Fibroblast of lung (primary cell): ENCODE measurements around the gene C4BPA. TPM values are rescaled to one million over a fixed set of nuclear protein-coding genes. Genes with fewer than 3 reads are reported as not detected.

Experiments
- DNase-seq, 2 donors: peaks; one replicate each; pipeline versions ENCODE4 v3.0.0 to v3.0.0-alpha.2; 2010; ENCODE audit warnings: low read depth in 2 of 2
- H2AFZ ChIP-seq: 2 replicates; pipeline ENCODE4 v1.5.1; 2012; ENCODE audit warnings: low read length, control low read depth, inconsistent platforms
- H3K27ac ChIP-seq: 2 replicates; pipeline ENCODE4 v1.5.1; 2011; ENCODE audit warnings: low read length, control low read depth; ENCODE audit not compliant: insufficient read depth
- H3K27me3 ChIP-seq: 2 replicates; pipeline ENCODE4 v1.5.1; 2011; ENCODE audit warnings: mild to moderate bottlenecking, low read length; ENCODE audit not compliant: control insufficient read depth, insufficient read depth
- H3K36me3 ChIP-seq: 2 replicates; pipeline ENCODE4 v1.5.1; 2011; ENCODE audit warnings: low read length; ENCODE audit not compliant: control insufficient read depth, insufficient read depth
- H3K4me1 ChIP-seq: 2 replicates; pipeline ENCODE4 v1.5.1; 2011; ENCODE audit warnings: low read length; ENCODE audit not compliant: control insufficient read depth, insufficient read depth; ENCODE audit errors: extremely low read depth
- H3K4me2 ChIP-seq: 2 replicates; pipeline ENCODE4 v1.5.1; 2011; ENCODE audit warnings: low read length, control low read depth; ENCODE audit not compliant: insufficient read depth; ENCODE audit errors: extremely low read depth
- H3K4me3 ChIP-seq, 4 experiments: fragments of 200-600 bp in 1 of 4; sonication (generic) in 1 of 4; replicated peaks in 1 of 4; 2 replicates each; pipeline ENCODE4 v1.5.1; 2011 to 2016; ENCODE audit warnings: low read length in 4 of 4, low read depth in 3 of 4, mild to moderate bottlenecking in 3 of 4, control low read depth in 2 of 4, inconsistent platforms in 1 of 4, mixed read lengths in 1 of 4; ENCODE audit not compliant: insufficient read depth in 1 of 4; ENCODE audit errors: control extremely low read depth in 1 of 4
- H3K79me2 ChIP-seq: 2 replicates; pipeline ENCODE4 v1.5.1; 2012; ENCODE audit warnings: mild to moderate bottlenecking, low read length, inconsistent platforms; ENCODE audit not compliant: control insufficient read depth, insufficient read depth
- H3K9ac ChIP-seq: 2 replicates; pipeline ENCODE4 v1.5.1; 2011; ENCODE audit warnings: mild to moderate bottlenecking, low read length, control low read depth; ENCODE audit not compliant: insufficient read depth
- H3K9me3 ChIP-seq: 2 replicates; pipeline ENCODE4 v1.5.1; 2012; ENCODE audit warnings: low read depth, low read length; ENCODE audit not compliant: control insufficient read depth, insufficient read depth
- H4K20me1 ChIP-seq: 2 replicates; pipeline ENCODE4 v1.5.1; 2011; ENCODE audit warnings: low read length; ENCODE audit not compliant: control insufficient read depth, insufficient read depth; ENCODE audit errors: extremely low read depth
- CTCF ChIP-seq, 2 donors: IDR thresholded peaks in 1 of 2; conservative IDR thresholded peaks in 1 of 2; 1 replicate in 1 of 2; 2 replicates in 1 of 2; pipeline ENCODE4 v1.5.1; 2011 to 2012; ENCODE audit warnings: low read length in 2 of 2, control low read depth in 1 of 2, inconsistent platforms in 1 of 2, low read depth in 1 of 2, mild to moderate bottlenecking in 1 of 2
- EZH2 ChIP-seq: IDR thresholded peaks from 2 replicates; pipeline ENCODE4 v1.5.1; 2012; ENCODE audit warnings: low read length, control low read depth, mild to moderate bottlenecking; ENCODE audit errors: missing control alignments
- polyA plus RNA-seq, 2 donors: library from polyadenylated mRNA; depleted of rRNA in 1 of 2; stranded (reverse) in 1 of 2; unstranded in 1 of 2; fragments of >200 nt; gene quantifications; 2 replicates each; pipeline ENCODE4 v1.2.1, GENCODE V29; 2011 to 2012; ENCODE audit warnings: missing spikeins in 1 of 2
- total RNA-seq: library from RNA; depleted of rRNA; stranded (reverse); fragments of >200 nt; gene quantifications from 2 replicates; pipeline ENCODE4 v1.2.1, GENCODE V29; 2014

C4BPA gene
- total and polyA plus RNA-seq, 2 donors (not counting 1 experiment from before 2014, with no cell fraction given) = not detected

GRCh38 chr1:207151920-207152319, 47.9 kb downstream of the C4BPA start:
- Histone ChIP-seq H3K27ac (no peak overlapping the region), H3K4me1 (no peaks in the 10 kb centered on the region), H3K9ac (no peak overlapping the region), H3K9me3 (no peaks in the 10 kb centered on the region), H3K27me3 (no peaks in the 10 kb centered on the region), H3K4me2 (no peak overlapping the region), H3K79me2 (no peaks in the 10 kb centered on the region), H3K4me3 (no peak overlapping the region), H4K20me1 (no peaks in the 10 kb centered on the region), H3K36me3 (no peaks in the 10 kb centered on the region), H2AFZ (no peak overlapping the region)
- TF ChIP-seq EZH2 (no peak), CTCF (conservative IDR thresholded peaks at IDR 0.05 in 1 of 2, IDR thresholded peaks at IDR 0.05 in 1 of 2; ENCODE audit: low read depth in 1 of 2, low read length in 2 of 2) (no peak)
- no peak for DNase-seq

DNA sequence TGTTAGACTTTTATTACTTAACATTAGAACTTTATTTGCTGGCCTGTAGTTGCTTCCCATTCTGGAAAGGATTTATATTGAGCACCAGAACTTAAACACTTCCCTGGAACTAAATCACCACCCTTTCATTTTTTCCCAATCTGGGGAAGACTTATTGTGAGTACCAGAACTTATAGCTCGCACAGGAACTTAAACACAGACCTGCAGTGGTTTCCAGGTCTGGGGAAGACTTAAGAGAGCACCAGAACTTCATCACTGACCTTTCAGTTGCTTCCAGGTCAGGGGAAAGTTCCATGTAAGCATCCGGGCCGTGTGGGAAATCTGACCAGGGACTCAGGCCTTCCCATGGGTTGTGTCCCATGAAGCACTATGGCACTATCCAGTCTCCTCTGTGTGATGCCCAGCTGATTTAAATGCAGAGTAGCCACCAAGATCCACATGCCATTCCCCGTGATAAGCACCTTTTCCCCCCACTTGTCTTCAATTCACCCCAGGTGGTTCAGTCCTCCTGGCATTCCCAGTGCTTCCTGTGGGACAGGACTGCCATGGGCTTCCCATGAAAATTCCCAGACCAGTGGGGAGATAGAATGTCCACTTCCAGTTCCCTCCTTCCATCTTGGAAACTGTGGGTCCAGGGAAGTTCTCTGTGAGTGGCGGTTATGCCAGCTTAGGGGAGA, 48.9 kb downstream of the C4BPA start:
- Histone ChIP-seq H3K4me1 (no peaks in the 10 kb centered on the region), H3K9me3 (no peaks in the 10 kb centered on the region), H3K36me3 (no peaks in the 10 kb centered on the region), H3K4me2 (no peak overlapping the region), H3K79me2 (no peaks in the 10 kb centered on the region), H3K27me3 (no peaks in the 10 kb centered on the region), H3K27ac (no peak overlapping the region), H2AFZ (no peak overlapping the region), H4K20me1 (no peaks in the 10 kb centered on the region), H3K4me3 (no peak overlapping the region), H3K9ac (no peak overlapping the region)
- TF ChIP-seq EZH2 (no peak), CTCF (conservative IDR thresholded peaks at IDR 0.05 in 1 of 2, IDR thresholded peaks at IDR 0.05 in 1 of 2; ENCODE audit: low read depth in 1 of 2, low read length in 2 of 2) (no peak)
- no peak for DNase-seq

DNA sequence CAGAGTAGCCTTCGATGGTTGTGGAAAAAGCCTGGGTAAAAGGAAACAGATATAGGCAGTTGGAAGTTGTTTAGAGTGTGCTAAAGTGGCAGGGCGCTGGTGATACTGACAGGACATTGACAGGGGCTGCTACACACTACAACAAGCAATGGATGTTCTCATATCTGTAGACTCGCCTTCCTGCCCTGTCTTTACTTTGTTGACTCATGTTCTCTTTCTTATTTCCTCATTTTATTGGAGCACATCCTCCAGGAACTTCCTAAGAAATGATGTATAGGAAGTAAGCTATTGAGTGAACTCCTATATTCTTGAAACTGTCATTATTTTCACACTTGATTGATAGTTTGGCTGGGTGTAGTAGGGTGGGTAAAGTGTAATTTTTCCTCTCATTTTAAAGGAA, 51.0 kb downstream of the C4BPA start:
- TF ChIP-seq EZH2 = no peak
- no peak for TF ChIP-seq CTCF (conservative IDR thresholded peaks at IDR 0.05 in 1 of 2, IDR thresholded peaks at IDR 0.05 in 1 of 2; ENCODE audit: low read depth in 1 of 2, low read length in 2 of 2)
- Histone ChIP-seq H3K9ac (no peak overlapping the region), H3K27ac (no peak overlapping the region), H3K36me3 (no peaks in the 10 kb centered on the region), H3K27me3 (no peaks in the 10 kb centered on the region), H3K4me3 (no peak overlapping the region), H2AFZ (no peak overlapping the region), H3K9me3 (no peaks in the 10 kb centered on the region), H3K79me2 (no peaks in the 10 kb centered on the region), H3K4me2 (no peak overlapping the region), H3K4me1 (no peaks in the 10 kb centered on the region), H4K20me1 (no peaks in the 10 kb centered on the region)
- DNase-seq = no peak
